GM18511 (cell line): ENCODE data around the gene CDY2B.
"Not testable (repeated sequence)": the region's sequence is repeated elsewhere in the genome, so short reads cannot be mapped to it uniquely, and the experiment has no call there.

Experiments used
- ATAC-seq: cut with Tn5 transposase; IDR thresholded peaks from one replicate; pipeline ENCODE4 v1.9.1; 2021; ENCODE audit warnings: mild to moderate bottlenecking, moderate library complexity; ENCODE audit not compliant: unreplicated experiment

CDY2B gene

GRCh38 chrY:17880120-17880519 lies at the start of gene CDY2B:
CDY2B (minus strand) TSS chrY:17880220; CDS start chrY:17879892, 328 bp downstream.
- not testable (repeated sequence) for ATAC-seq

- ATAC-seq, result not testable (repeated sequence)
These were observed 28.0 kb upstream of the CDY2B start for GRCh38 chrY:17908009-17908408.

- not testable (repeated sequence) for ATAC-seq
These were observed 27.3 kb upstream of the CDY2B start for GRCh38 chrY:17907351-17907750.

- not testable (repeated sequence) for ATAC-seq
These were observed 1.7 kb upstream of the CDY2B start for GRCh38 chrY:17881697-17882096.

- ATAC-seq, result not testable (repeated sequence)
These were observed 3.3 kb downstream of the CDY2B start for GRCh38 chrY:17876767-17877166.

GRCh38 chrY:17875401-17875800 lies 4.6 kb downstream of the CDY2B start:
- not testable (repeated sequence) for ATAC-seq

- ATAC-seq, result not testable (repeated sequence)
These were observed 8.7 kb downstream of the CDY2B start for GRCh38 chrY:17871194-17871903.

GRCh38 chrY:17870737-17871136 lies 9.3 kb downstream of the CDY2B start:
- not testable (repeated sequence) for ATAC-seq

GRCh38 chrY:17867850-17868249 lies 12.2 kb downstream of the CDY2B start:
- not testable (repeated sequence) for ATAC-seq

GRCh38 chrY:17860634-17861033 lies 19.4 kb downstream of the CDY2B start:
- not testable (repeated sequence) for ATAC-seq

- ATAC-seq, result not testable (repeated sequence)
These were observed 22.8 kb downstream of the CDY2B start for GRCh38 chrY:17856963-17857848.

GRCh38 chrY:17856508-17856907 lies 23.5 kb downstream of the CDY2B start:
- ATAC-seq, result not testable (repeated sequence)

- not testable (repeated sequence) for ATAC-seq
These were observed 30.9 kb downstream of the CDY2B start for GRCh38 chrY:17849131-17849530.

GRCh38 chrY:17832149-17832548 lies 47.9 kb downstream of the CDY2B start:
- not testable (repeated sequence) for ATAC-seq
